Right renal cortex interstitium (tissue), 3 donors: ENCODE data around the gene RHOD. TPM values are rescaled to one million over a fixed set of nuclear protein-coding genes. Genes with fewer than 3 reads are reported as not detected.

Experiments used
- DNase-seq, 3 donors: peaks; one replicate each; pipeline ENCODE4 v3.0.0-alpha.2; 2013; ENCODE audit warnings: low read depth in 3 of 3, low spot score in 2 of 3
- polyA plus RNA-seq, 3 donors: library from polyadenylated mRNA; unstranded; fragments of 120-200 nt; gene quantifications; one replicate each; pipeline ENCODE4 v1.2.1, GENCODE V29; 2013; ENCODE audit not compliant: insufficient read length in 3 of 3

Gene RHOD
- polyA plus RNA-seq, 3 donors: 6.1 to 8.8 (median 6.2) TPM

GRCh38 chr11:67058506-67058905 is 1.9 kb downstream of the RHOD start:
- DNase-seq: no peak

DNA sequence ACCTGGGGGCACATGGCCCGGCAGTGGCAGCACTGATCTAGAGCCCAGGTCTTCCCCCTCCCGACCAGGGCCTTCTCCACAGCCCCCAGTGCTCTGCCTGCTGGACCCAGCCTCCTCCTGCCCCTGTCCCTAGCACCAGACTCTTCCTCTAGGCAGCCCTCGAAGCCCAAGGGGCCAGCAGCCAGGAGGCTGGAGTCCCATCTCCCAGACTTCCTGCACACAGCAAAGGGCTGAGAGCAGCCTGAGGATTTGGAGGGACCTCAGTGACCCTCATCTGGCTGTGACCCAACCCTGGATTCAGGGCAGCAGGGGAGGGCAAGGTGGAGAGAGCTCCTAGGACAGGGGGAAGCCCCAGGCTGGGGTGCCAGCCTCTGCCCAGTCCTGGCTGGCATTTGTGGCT is 3.0 kb downstream of the RHOD start:
- DNase-seq: no peak

- no peak for DNase-seq
Measured at GRCh38 chr11:67060111-67060522, 3.5 kb downstream of the RHOD start.

- DNase-seq: no peak
Measured at GRCh38 chr11:67062526-67063373, 6.1 kb downstream of the RHOD start.

GRCh38 chr11:67066333-67066709 is 9.7 kb downstream of the RHOD start:
- DNase-seq: no peak

GRCh38 chr11:67071420-67072284 is 15.0 kb downstream of the RHOD start:
- DNase-seq: no peak

GRCh38 chr11:67072295-67072694 is 15.6 kb downstream of the RHOD start:
- no peak for DNase-seq

DNA sequence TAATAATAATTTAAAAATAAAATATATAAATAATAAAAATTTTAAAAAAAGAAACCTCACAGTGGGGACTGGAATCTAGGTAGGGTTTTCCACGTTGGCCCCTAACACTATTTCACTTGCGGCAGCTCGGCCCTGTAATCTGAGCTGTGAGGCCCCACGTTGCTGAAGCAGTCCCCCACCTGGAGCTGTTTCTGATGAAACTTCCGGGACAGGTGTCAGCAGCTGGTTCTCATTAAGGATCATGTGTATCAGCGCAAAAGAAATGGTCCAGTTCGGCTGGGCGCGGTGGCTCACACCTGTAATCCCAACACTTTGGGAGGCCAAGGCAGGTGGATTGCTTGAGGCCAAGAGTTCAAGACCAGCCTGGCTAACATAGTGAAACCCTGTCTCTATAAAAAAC is 17.3 kb downstream of the RHOD start:
- DNase-seq: no peak

- DNase-seq: no peak
Measured at GRCh38 chr11:67076202-67076601, 19.6 kb downstream of the RHOD start.

- DNase-seq: no peak
Measured at GRCh38 chr11:67079065-67079705, 22.5 kb downstream of the RHOD start.

GRCh38 chr11:67082071-67082791 is 25.6 kb downstream of the RHOD start:
- DNase-seq: no peak

DNA sequence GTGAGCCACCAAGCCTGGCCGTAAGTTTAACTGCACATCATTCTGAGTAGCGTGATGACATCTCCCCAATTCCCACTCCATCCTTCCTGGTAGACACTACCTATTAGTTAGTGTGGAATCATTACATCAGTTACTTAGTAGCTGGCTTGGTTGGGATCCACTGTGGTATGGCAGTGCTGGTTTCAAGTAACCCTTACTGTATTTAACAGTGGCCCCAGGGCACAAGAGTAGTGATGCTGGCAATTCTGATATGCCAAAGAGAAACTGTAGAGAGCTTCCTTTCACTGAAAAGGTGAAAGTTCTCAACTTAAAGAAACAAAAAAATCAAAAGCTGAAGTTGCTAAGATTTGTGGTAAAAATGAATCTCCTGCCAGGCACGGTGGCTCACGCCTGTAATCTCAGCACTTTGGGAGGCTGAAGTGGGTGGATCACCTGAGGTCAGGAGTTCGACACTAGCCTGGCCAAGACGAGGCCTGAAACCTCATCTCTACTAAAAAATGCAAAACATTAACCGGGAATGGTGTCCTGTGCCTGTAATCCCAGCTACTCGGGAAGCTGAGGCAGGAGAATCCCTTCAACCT is 27.2 kb downstream of the RHOD start:
- DNase-seq: no peak

DNA sequence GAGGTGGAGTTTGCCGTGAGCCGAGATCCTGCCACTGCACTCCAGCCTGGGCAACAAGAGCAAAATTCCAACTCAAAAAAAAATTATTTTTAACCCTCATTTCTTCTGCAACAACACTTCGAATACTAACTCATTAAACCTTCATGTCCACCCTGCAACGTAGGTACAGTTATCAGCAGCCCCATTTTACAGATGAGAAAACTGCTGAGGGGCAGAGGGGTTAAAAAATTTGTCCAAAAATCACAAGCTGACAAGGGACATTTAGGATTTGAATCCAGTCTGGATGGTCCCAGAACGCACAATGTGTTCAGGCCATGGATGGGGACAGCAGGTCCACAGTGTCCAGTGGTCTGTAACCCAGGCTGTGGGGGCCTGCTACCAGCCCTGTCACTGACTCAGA is 29.0 kb downstream of the RHOD start:
- no peak for DNase-seq

- no peak for DNase-seq
Measured at GRCh38 chr11:67090717-67091116, 34.1 kb downstream of the RHOD start.

GRCh38 chr11:67095214-67095507 is 38.5 kb downstream of the RHOD start:
- DNase-seq: no peak

DNA sequence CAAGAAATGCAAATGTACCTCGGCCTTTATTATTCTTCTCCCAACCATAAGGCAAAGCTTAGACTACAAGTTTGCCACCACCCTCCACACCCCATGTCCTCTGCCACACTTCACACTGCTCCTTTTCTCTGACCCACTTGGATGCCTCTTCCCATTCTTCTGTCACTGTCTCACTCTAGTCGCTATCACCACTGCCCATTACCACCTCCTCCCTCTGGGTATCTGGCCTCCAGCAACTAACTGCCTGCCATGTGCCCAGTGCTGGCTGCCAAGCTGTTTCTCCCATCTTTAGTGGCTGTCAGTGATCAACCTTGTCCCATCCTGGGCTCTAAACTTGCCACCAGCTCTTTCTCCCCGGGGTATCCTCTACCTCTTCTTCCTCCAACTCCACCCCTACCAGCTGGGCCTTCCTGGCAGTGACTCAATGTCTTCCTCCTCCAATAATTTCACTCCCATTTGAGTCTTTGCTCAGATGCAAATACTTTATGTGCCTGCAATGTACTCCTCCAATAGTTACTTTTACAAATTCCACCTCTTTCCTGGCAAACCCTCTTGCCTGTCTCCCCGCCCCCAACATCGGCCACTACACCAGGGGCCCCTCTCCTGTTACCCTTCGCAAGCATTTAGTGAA is 42.3 kb downstream of the RHOD start:
- no peak for DNase-seq

GRCh38 chr11:67099831-67100324 is 43.2 kb downstream of the RHOD start:
- no peak for DNase-seq

GRCh38 chr11:67102664-67103063 is 46.0 kb downstream of the RHOD start:
- no peak for DNase-seq

GRCh38 chr11:67105964-67106363 is 49.3 kb downstream of the RHOD start:
- DNase-seq: no peak

DNA sequence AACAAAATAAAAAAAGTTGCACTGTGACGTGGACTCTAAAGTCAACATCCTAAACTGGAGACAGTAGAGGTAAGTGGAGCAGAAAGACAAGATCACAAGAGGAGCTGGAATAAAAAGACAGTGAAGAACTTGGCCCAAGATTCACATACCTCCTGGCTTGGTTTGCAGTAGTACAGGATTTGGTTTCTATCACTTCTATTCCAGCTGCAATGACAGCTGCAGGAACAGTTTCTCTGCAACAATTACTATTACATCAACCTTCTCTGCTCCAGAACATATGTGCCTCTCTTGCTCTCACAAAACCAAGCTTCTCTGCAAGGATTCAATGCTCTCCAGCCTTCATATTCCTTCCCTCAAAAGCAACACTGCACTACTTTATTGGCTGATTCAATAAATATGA is 54.6 kb downstream of the RHOD start:
- DNase-seq: no peak
